Gastroesophageal sphincter (tissue), 3 donors: Measurements from ENCODE around the gene GRAMD1A.

Experiments
- EP300 ChIP-seq: sonication (generic); formaldehyde crosslinking; IDR thresholded peaks from one replicate; pipeline ENCODE4 v1.6.1; 2017; ENCODE audit warnings: antibody characterized with exemption, mild to moderate bottlenecking
- TF ChIP-seq, protein P1 (sequence below), 4 experiments: fragments of 200-600 bp in 2 of 4; fragments of 450-650 bp in 2 of 4; sonication (generic) in 1 of 4; IDR thresholded peaks; one replicate each; pipeline ENCODE4 v1.5.1; 2017 to 2019; ENCODE audit warnings: antibody characterized with exemption in 4 of 4, mild to moderate bottlenecking in 2 of 4, moderate library complexity in 2 of 4

DNA sequence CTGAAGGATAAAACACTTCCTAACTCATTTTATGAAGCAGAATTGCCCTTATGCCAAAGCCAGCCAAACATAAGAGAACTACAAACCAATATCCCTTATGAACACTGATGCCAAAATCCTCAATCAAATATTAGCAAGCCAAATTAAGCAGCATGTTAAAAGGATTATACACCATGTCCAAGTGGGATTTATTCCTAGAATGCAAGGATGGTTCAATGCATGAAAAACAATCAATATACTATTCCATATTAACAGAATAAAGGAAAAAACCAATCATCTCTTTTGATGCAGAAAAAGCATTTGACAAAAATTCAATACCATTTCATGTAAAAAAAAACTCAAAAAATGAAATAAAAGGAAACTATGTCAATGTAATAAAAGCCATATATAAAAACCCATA lies 47.0 kb upstream of the GRAMD1A start:
- TF ChIP-seq EP300: no peak
- TF ChIP-seq, protein P1, sequence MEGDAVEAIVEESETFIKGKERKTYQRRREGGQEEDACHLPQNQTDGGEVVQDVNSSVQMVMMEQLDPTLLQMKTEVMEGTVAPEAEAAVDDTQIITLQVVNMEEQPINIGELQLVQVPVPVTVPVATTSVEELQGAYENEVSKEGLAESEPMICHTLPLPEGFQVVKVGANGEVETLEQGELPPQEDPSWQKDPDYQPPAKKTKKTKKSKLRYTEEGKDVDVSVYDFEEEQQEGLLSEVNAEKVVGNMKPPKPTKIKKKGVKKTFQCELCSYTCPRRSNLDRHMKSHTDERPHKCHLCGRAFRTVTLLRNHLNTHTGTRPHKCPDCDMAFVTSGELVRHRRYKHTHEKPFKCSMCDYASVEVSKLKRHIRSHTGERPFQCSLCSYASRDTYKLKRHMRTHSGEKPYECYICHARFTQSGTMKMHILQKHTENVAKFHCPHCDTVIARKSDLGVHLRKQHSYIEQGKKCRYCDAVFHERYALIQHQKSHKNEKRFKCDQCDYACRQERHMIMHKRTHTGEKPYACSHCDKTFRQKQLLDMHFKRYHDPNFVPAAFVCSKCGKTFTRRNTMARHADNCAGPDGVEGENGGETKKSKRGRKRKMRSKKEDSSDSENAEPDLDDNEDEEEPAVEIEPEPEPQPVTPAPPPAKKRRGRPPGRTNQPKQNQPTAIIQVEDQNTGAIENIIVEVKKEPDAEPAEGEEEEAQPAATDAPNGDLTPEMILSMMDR (IDR thresholded peaks at IDR 0.05): no peak
